ENCODE measurements around the gene TAF1D.
A peak's percentile ranks its signal among the peaks of the same experiment; 100 is the strongest.

- TF ChIP-seq CREB1 (IDR thresholded peaks at IDR 0.05; ENCODE audit: low read depth) = no peak
- TF ChIP-seq TAF1 (IDR thresholded peaks at IDR 0.05; ENCODE audit: low read depth) = peak; percentile 86
- no peak for TF ChIP-seq EP300 (IDR thresholded peaks at IDR 0.05; ENCODE audit: borderline replicate concordance)
Observed at GRCh38 chr11:93741094-93741881, at the start of gene TAF1D, which contains the start of gene C11orf54.

Data from Ishikawa (cell line).